Suprapubic skin (tissue), 4 donors: ENCODE results near the gene EPHB1. TPM values are rescaled to one million over a fixed set of nuclear protein-coding genes. Genes with fewer than 3 reads are reported as not detected.

ENCODE experiments used
- DNase-seq, 2 donors: peaks; one replicate each; pipeline ENCODE4 v3.0.0-alpha.2; 2019; ENCODE audit warnings: low spot score in 2 of 2
- H3K27ac ChIP-seq: fragments of 200-600 bp; sonication (generic); one replicate; pipeline ENCODE4 v1.5.1; 2019
- H3K27me3 ChIP-seq: fragments of 200-600 bp; sonication (generic); one replicate; pipeline ENCODE4 v1.5.1; 2019
- H3K36me3 ChIP-seq: fragments of 200-600 bp; sonication (generic); one replicate; pipeline ENCODE4 v1.5.1; 2019
- H3K4me1 ChIP-seq: fragments of 200-600 bp; sonication (generic); one replicate; pipeline ENCODE4 v1.5.1; 2019
- H3K4me3 ChIP-seq: fragments of 200-600 bp; sonication (generic); one replicate; pipeline ENCODE4 v1.5.1; 2019; ENCODE audit warnings: mild to moderate bottlenecking
- H3K9me3 ChIP-seq: fragments of 200-600 bp; sonication (generic); one replicate; pipeline ENCODE4 v1.5.1; 2019
- CTCF ChIP-seq, 2 donors: fragments of 200-600 bp in 1 of 2; fragments of 450-650 bp in 1 of 2; sonication (generic) in 1 of 2; IDR thresholded peaks; one replicate each; pipeline ENCODE4 v1.5.1; 2016 to 2019; ENCODE audit warnings: antibody characterized with exemption in 2 of 2, mild to moderate bottlenecking in 1 of 2, moderate library complexity in 1 of 2
- EP300 ChIP-seq: sonication (generic); formaldehyde crosslinking; IDR thresholded peaks from one replicate; pipeline ENCODE4 v1.6.1; 2017; ENCODE audit warnings: antibody characterized with exemption
- POLR2A ChIP-seq, 2 donors: fragments of 450-650 bp; IDR thresholded peaks; one replicate each; pipeline ENCODE4 v1.6.1; 2017; ENCODE audit warnings: antibody characterized with exemption in 2 of 2, mild to moderate bottlenecking in 2 of 2, moderate library complexity in 2 of 2
- POLR2AphosphoS5 ChIP-seq, 3 donors: sonication (generic); formaldehyde crosslinking; IDR thresholded peaks; one replicate each; pipeline ENCODE4 v1.6.1; 2017; ENCODE audit warnings: antibody characterized with exemption in 3 of 3
- WGBS: methylation state at CpG from one replicate; pipeline ENCODE4 v1.1.5; 2018; 5-methylcytosine and 5-hydroxymethylcytosine counted together
- total RNA-seq, 4 donors: library from RNA; depleted of rRNA; stranded (reverse); fragments of >200 nt; gene quantifications; one replicate each; pipeline ENCODE4 v1.1.0, GENCODE V29; 2016

EPHB1 gene
- total RNA-seq, 4 donors from 2014 or later = 8.5 to 30.7 (median 18.5) TPM

GRCh38 chr3:135143474-135143873, 348.4 kb downstream of the EPHB1 start:
- Histone ChIP-seq H3K27ac (no peak overlapping the region), H3K4me1 (no peaks in the 10 kb centered on the region), H3K36me3 (no peaks in the 10 kb centered on the region), H3K4me3 (no peak overlapping the region), H3K9me3 (no peaks in the 10 kb centered on the region), H3K27me3 (no peaks in the 10 kb centered on the region)
- WGBS = 83% methylated on average over 2 of the region's 2 CpGs
- no peak for TF ChIP-seq POLR2A (IDR thresholded peaks at IDR 0.05)
- no peak for TF ChIP-seq CTCF (IDR thresholded peaks at IDR 0.05)
- TF ChIP-seq EP300 = no peak
- no peak for TF ChIP-seq POLR2AphosphoS5 (IDR thresholded peaks at IDR 0.05)
- DNase-seq = no peak

- no peaks in the 10 kb centered on the region for H3K4me1 ChIP-seq
- no peak overlapping the region for H3K4me3 ChIP-seq
- TF ChIP-seq EP300 (no peak), CTCF (IDR thresholded peaks at IDR 0.05) (no peak), POLR2AphosphoS5 (IDR thresholded peaks at IDR 0.05) (no peak), POLR2A (IDR thresholded peaks at IDR 0.05) (no peak)
- 93% methylated on average over 3 of the region's 3 CpGs for WGBS
- no peaks in the 10 kb centered on the region for H3K27me3 ChIP-seq
- H3K36me3 ChIP-seq = no peaks in the 10 kb centered on the region
- H3K9me3 ChIP-seq = no peaks in the 10 kb centered on the region
- no peak for DNase-seq
- H3K27ac ChIP-seq = no peak overlapping the region
Measured at GRCh38 chr3:135145581-135145980, 350.5 kb downstream of the EPHB1 start.

GRCh38 chr3:135147657-135148056, 352.6 kb downstream of the EPHB1 start:
- no peak overlapping the region for H3K4me3 ChIP-seq
- no peak for TF ChIP-seq CTCF (IDR thresholded peaks at IDR 0.05)
- no peak for TF ChIP-seq POLR2A (IDR thresholded peaks at IDR 0.05)
- TF ChIP-seq POLR2AphosphoS5 (IDR thresholded peaks at IDR 0.05) = no peak
- no peak for TF ChIP-seq EP300
- peak overlapping the region; percentile 39 for H3K27ac ChIP-seq
- H3K4me1 ChIP-seq = no peaks in the 10 kb centered on the region
- no peak for DNase-seq
- no peaks in the 10 kb centered on the region for H3K27me3 ChIP-seq
- WGBS = 66% methylated on average over 3 of the region's 3 CpGs
- no peaks in the 10 kb centered on the region for H3K9me3 ChIP-seq
- H3K36me3 ChIP-seq = no peaks in the 10 kb centered on the region

- no peaks in the 10 kb centered on the region for H3K27me3 ChIP-seq
- TF ChIP-seq POLR2AphosphoS5 (IDR thresholded peaks at IDR 0.05) (peak in 1 of 3 donors; percentile 75), EP300 (no peak)
- DNase-seq = peak in 1 of 2 donors; percentile 80
- no peaks in the 10 kb centered on the region for H3K36me3 ChIP-seq
- H3K27ac ChIP-seq = peak overlapping the region; percentile 77
- no peaks in the 10 kb centered on the region for H3K4me1 ChIP-seq
- WGBS = 47% methylated on average over 3 of the region's 4 CpGs
- no peaks in the 10 kb centered on the region for H3K9me3 ChIP-seq
- no peak overlapping the region for H3K4me3 ChIP-seq
Measured at GRCh38 chr3:135148398-135149020, 353.4 kb downstream of the EPHB1 start.

GRCh38 chr3:135149707-135150681, 354.9 kb downstream of the EPHB1 start:
- H3K36me3 ChIP-seq = no peaks in the 10 kb centered on the region
- no peaks in the 10 kb centered on the region for H3K9me3 ChIP-seq
- no peak for TF ChIP-seq POLR2AphosphoS5 (IDR thresholded peaks at IDR 0.05)
- no peak for TF ChIP-seq CTCF (IDR thresholded peaks at IDR 0.05)
- no peak for TF ChIP-seq EP300
- no peak for TF ChIP-seq POLR2A (IDR thresholded peaks at IDR 0.05)
- no peaks in the 10 kb centered on the region for H3K4me1 ChIP-seq
- no peak overlapping the region for H3K27ac ChIP-seq
- H3K27me3 ChIP-seq = no peaks in the 10 kb centered on the region
- no peak overlapping the region for H3K4me3 ChIP-seq
- WGBS = 79% methylated on average over 10 of the region's 12 CpGs
- DNase-seq = no peak
